AG04449 (cell line): Measurements from ENCODE around the gene U2AF2.

Experiments
- CTCF ChIA-PET: fragments of 350-600 bp; formaldehyde crosslinking; extraction: SDS; loops from one replicate; lab custom pipeline; 2021; ENCODE audit warnings: antibody characterized with exemption; lab: Yijun Ruan, JAX
- POLR2A ChIA-PET: fragments of 400-600, 350-600 bp; formaldehyde crosslinking; extraction: SDS; loops from one replicate; lab custom pipeline; 2020; ENCODE audit warnings: antibody characterized with exemption, inconsistent platforms; lab: Yijun Ruan, JAX
- DNase-seq: peaks from one replicate; pipeline ENCODE4 v3.0.0-alpha.2; 2010; ENCODE audit warnings: low read depth, low spot score
- H3K4me3 ChIP-seq: 2 replicates; pipeline ENCODE4 v1.5.1; 2011; ENCODE audit warnings: low read depth, mild to moderate bottlenecking, control low read depth, low read length
- TF ChIP-seq, protein P1 (sequence below): IDR thresholded peaks from one replicate; pipeline ENCODE4 v1.5.1; 2011; ENCODE audit warnings: mild to moderate bottlenecking, moderate library complexity, low read length, control low read depth, inconsistent platforms; ENCODE audit not compliant: insufficient read depth; ENCODE audit errors: missing control alignments

The U2AF2 gene

DNA sequence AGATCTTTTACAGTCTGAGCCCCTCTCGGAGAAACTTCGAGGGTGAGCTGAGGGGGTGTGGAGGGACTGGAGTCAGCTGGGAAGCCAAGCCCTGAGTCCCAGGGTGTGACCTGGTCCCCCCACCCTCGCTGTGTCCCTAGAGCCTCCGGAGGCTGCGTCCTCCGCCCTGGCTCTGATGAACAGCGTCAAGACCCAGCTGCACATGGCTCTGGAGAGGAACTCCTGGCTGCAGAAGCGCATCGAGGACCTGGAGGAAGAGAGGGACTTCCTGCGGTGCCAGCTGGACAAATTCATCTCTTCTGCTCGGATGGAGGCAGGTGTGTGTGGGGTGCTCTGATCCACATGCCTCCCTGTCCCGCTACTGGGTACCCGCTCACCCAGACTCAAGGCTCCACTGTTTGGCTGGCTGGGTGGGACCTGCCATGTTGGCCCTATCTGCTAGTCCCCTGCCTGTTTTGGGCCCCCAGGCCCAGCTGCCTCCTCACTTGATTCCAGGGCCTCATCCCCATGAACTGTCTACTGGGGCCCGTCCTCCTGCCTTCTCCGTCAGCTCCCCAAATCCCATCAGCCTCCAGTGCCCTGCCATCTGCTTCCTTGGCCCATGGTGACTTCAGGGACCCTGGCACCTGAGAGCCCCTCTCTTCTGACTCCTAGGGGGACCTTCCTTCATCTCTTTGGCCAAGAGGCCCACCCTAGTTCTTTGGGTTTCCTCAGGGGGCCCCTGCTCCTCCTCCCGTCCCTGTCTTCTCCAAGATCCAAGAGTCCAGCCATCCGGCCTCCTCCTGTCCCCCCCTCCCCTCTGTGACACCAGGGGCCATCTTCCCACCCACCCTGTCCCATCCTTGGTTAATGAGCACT, 5.3 kb upstream of the U2AF2 start:
- ChIA-PET CTCF (interaction anchor here (0.9 to 5.7 kb wide), 3 partner anchors 12 to 17 kb away, joined by 3 to 51 read pairs (median 5); no protein-coding TSS in a partner anchor), POLR2A (no interaction called here)
- peak overlapping the region; percentile 84 for H3K4me3 ChIP-seq
- DNase-seq, result no peak
- TF ChIP-seq, protein P1, sequence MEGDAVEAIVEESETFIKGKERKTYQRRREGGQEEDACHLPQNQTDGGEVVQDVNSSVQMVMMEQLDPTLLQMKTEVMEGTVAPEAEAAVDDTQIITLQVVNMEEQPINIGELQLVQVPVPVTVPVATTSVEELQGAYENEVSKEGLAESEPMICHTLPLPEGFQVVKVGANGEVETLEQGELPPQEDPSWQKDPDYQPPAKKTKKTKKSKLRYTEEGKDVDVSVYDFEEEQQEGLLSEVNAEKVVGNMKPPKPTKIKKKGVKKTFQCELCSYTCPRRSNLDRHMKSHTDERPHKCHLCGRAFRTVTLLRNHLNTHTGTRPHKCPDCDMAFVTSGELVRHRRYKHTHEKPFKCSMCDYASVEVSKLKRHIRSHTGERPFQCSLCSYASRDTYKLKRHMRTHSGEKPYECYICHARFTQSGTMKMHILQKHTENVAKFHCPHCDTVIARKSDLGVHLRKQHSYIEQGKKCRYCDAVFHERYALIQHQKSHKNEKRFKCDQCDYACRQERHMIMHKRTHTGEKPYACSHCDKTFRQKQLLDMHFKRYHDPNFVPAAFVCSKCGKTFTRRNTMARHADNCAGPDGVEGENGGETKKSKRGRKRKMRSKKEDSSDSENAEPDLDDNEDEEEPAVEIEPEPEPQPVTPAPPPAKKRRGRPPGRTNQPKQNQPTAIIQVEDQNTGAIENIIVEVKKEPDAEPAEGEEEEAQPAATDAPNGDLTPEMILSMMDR, result no peak

DNA sequence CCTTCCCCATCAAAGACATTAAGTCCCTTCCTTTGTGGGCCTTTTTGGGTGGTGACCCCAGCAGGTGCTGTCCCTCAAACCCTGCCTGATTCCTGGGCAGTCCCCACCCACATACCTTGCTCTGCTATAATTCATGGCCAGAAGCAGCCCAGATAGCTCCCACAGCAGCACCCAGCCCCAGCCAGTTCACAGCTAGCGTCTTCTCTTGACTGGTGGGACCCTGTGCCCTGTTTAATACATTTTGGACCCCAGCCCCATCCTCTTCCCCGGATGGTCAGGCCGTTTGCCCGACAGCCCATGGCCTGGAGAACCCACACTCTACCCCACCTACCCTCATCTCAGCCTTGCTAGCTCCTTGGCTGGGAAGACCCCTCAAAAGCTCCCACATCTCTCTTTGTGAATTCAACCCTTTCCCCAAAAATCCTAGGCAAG, 4.7 kb upstream of the U2AF2 start:
- TF ChIP-seq, protein P1, result no peak
- ChIA-PET CTCF (interaction anchor here (5.7 kb wide), 1 partner anchor 17 kb away, joined by 51 read pairs; no protein-coding TSS in a partner anchor), POLR2A (no interaction called here)
- H3K4me3 ChIP-seq, result no peak overlapping the region
- DNase-seq, result no peak

DNA sequence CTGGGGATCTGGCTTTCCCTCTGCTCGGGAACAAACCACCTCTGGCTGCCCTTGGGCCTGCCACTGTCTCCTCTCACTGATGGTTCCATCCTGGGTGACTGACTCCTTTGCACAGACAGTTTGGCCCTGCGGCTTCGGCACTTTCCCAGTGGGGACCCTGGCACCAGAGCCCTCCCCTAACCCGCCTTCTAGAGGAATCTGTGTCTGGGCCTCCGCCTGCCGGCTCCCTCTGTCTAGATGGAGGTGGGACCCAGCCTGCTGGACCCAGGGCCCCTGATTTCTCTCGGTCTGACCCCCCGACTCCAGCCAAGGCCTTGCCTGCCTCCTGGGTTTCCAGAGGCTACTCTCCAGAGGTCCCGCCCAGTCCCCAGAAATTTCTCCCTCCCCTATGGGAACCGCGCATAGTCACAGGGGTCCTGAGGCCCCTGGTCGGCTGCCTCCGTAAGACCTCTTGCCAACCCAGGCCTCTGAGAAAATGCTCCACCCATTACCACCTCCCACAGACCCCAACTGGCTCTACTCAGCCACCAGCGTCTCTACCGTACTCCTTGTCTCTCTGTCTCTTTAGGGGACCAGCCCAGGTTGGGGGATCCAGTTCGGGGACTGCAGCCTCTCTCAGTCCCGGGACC, 4.1 kb upstream of the U2AF2 start:
- TF ChIP-seq, protein P1, result no peak
- ChIA-PET POLR2A (no interaction called here), CTCF (interaction anchor here (5.7 kb wide), 1 partner anchor 18 kb away, joined by 51 read pairs; no protein-coding TSS in a partner anchor)
- no peak overlapping the region for H3K4me3 ChIP-seq
- DNase-seq, result no peak

DNA sequence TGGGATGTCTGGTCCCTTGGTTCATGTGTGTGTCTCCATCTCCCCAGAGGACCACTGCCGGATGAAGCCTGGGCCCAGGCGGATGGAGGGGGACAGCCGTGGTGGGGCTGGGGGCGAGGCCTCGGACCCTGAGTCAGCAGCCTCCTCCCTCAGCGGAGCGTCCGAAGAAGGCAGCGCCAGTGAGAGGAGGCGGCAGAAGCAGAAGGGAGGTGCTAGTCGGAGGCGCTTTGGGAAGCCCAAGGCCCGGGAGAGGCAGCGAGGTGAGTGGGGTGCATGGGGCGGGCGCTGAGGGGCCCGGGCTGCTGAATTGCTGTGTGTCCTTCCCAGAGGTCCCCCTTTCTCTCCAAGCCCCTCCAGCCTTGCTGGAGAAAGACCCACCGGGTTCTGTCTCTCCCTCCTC, 3.6 kb upstream of the U2AF2 start:
- DNase-seq, result no peak
- no peak overlapping the region for H3K4me3 ChIP-seq
- ChIA-PET POLR2A (no interaction called here), CTCF (no interaction called here)
- TF ChIP-seq, protein P1, result no peak

DNA sequence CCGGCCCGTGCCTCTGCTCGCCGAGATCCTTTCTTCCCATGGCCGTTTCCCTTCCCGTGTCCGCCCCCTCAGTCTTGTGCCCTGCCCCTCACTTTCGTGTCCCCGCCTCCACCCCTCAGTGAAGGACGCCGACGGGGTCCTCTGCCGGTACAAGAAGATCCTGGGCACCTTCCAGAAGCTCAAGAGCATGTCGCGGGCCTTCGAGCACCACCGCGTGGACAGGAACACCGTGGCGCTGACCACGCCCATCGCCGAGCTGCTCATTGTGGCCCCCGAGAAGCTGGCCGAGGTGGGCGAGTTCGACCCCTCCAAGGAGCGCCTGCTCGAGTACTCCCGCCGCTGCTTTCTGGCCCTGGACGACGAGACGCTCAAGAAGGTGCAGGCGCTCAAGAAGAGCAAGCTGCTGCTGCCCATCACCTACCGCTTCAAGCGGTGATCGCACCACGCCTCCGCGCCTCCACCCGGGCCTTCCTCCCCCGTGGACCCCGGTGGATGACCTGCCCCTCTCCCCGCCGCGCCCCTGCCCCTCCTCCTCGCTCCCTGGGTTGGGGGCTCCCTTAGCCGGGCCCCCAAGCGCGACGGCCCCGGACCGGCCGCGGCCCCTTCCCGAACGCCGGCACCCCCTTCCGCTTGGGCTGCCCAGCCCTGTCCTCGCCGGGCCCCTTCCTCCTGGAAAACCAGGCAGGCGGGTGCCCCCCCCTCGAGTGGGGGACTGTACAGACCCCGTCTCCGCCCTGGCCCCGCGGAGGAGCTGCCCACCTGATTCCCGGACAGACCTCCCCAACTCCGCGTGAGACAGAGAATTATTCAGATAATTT, 2.3 kb upstream of the U2AF2 start:
- ChIA-PET CTCF (interaction anchor here (0.6 to 3.3 kb wide), 13 partner anchors 8 to 512 kb away, joined by 3 to 31 read pairs (median 4); partner anchors contain the start of gene ZNF581), POLR2A (no interaction called here)
- TF ChIP-seq, protein P1, result no peak
- no peak for DNase-seq
- H3K4me3 ChIP-seq, result no peak overlapping the region
